Activated B cell treated with CpG ODN at 0.5 μM for 24 hours (primary cell): ENCODE results near the gene SLC39A13. TPM values are rescaled to one million over a fixed set of nuclear protein-coding genes. Genes with fewer than 3 reads are reported as not detected.

ENCODE experiments used
- ATAC-seq: fragments of 200-7000 bp; cut with Tn5 transposase; one replicate; pipeline ENCODE4 v1.10.0; 2021; ENCODE audit warnings: low read depth, mild to moderate bottlenecking, moderate library complexity
- CTCF ChIA-PET: fragments of 350-600 bp; sonication (Branson Sonifier 250); formaldehyde crosslinking; loops from one replicate; lab custom pipeline; 2021; ENCODE audit warnings: antibody characterized with exemption; lab: Charles Lee
- POLR2A ChIA-PET: fragments of 350-600 bp; sonication (Branson Sonifier 250); formaldehyde crosslinking; loops from one replicate; lab custom pipeline; 2021; ENCODE audit warnings: antibody characterized with exemption; lab: Charles Lee
- DNase-seq: peaks from one replicate; pipeline ENCODE4 v3.0.0; 2022
- H3K27ac Mint-ChIP-seq: one replicate; pipeline ENCODE4 v1.8.0; 2020; ENCODE audit warnings: mixed read lengths
- H3K27me3 Mint-ChIP-seq: one replicate; pipeline ENCODE4 v1.8.0; 2021; ENCODE audit warnings: mixed read lengths
- H3K36me3 Mint-ChIP-seq: one replicate; pipeline ENCODE4 v1.8.0; 2021; ENCODE audit warnings: low read depth, mixed read lengths
- H3K4me1 Mint-ChIP-seq: one replicate; pipeline ENCODE4 v1.8.0; 2021; ENCODE audit warnings: mixed read lengths
- H3K4me3 Mint-ChIP-seq: one replicate; pipeline ENCODE4 v1.8.0; 2020; ENCODE audit warnings: mild to moderate bottlenecking, mixed read lengths
- H3K9me3 Mint-ChIP-seq: one replicate; pipeline ENCODE4 v1.8.0; 2020; ENCODE audit warnings: mixed read lengths
- intact Hi-C: fragments of 100-400 bp; cut with micrococcal nuclease; formaldehyde crosslinking; loops from one replicate; pipeline ENCODE4 v1.15.1; 2024
- total RNA-seq: library from RNA; stranded (reverse); gene quantifications from 2 replicates; pipeline ENCODE4 v1.2.3, GENCODE V29; 2022
- TF ChIP-seq, protein P1 (sequence below): fragments of 200-600 bp; IDR thresholded peaks from one replicate; pipeline ENCODE4 v1.8.0; 2022; ENCODE audit warnings: antibody characterized with exemption, mild to moderate bottlenecking

The SLC39A13 gene
- total RNA-seq, 1 donor from 2014 or later, result 27.5 TPM

DNA sequence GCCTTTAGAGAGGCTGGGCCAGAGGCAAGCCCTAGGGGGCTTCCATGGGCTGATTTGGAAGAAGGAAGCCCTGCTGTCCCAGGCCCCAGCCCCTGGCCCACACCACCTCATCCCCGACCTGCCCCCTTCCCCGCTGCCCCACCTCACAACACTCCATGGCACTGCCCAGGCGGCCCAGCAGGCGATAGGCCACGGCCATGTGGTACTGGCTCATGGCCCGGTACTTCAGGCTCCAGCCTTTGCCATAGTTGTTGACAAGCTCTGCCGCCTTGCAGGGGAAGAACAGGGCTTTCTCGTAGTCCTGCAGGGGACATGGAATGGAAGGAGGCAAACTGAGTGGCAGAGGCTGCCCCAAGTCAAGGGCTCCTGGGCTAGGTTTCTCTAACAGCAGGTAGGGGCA lies 34.1 kb downstream of the SLC39A13 start:
- intact Hi-C loops, result no loop called here
- TF ChIP-seq, protein P1, sequence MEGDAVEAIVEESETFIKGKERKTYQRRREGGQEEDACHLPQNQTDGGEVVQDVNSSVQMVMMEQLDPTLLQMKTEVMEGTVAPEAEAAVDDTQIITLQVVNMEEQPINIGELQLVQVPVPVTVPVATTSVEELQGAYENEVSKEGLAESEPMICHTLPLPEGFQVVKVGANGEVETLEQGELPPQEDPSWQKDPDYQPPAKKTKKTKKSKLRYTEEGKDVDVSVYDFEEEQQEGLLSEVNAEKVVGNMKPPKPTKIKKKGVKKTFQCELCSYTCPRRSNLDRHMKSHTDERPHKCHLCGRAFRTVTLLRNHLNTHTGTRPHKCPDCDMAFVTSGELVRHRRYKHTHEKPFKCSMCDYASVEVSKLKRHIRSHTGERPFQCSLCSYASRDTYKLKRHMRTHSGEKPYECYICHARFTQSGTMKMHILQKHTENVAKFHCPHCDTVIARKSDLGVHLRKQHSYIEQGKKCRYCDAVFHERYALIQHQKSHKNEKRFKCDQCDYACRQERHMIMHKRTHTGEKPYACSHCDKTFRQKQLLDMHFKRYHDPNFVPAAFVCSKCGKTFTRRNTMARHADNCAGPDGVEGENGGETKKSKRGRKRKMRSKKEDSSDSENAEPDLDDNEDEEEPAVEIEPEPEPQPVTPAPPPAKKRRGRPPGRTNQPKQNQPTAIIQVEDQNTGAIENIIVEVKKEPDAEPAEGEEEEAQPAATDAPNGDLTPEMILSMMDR, result no peak
- DNase-seq (no peak), ATAC-seq (no peak)
- no peak overlapping the region for H3K4me3 Mint-ChIP-seq
- no peak overlapping the region for H3K27ac Mint-ChIP-seq
- ChIA-PET CTCF (no interaction called here), POLR2A (no interaction called here)
- no peaks in the 10 kb centered on the region for H3K4me1 Mint-ChIP-seq
- H3K27me3 Mint-ChIP-seq, result no peaks in the 10 kb centered on the region
- H3K36me3 Mint-ChIP-seq, result no peaks in the 10 kb centered on the region
- H3K9me3 Mint-ChIP-seq, result no peaks in the 10 kb centered on the region

DNA sequence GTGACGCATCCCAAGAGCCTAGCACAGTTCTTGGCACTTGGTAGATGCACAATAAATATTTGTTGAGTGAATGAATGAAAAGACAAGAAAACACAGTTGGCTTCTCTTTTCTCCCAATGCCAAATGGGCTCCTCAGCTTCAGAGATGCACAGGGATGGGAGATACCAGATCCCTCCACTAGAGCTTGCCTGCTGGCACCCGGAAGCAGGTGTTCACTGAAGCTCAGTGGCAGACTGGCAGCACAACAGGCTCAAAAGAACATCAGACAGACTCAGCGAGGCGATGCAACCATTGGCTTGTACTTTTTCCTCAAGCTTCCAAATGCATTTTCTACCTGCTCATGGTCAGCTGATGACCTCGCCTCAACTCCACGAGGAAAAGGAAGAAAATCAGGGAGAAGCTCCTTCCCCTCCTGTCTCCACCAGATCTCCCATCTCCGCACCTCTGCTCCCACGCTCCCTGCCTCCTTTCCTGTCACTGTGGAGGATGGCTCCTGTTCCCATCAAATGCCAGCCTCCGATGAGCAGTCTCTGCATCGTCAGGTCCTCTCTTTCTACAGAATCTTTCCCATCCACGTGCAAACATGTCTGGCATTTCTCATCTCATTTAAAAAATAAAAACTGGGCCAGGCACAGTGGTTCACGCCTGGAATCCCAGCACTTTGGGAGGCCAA lies 34.8 kb downstream of the SLC39A13 start:
- H3K4me3 Mint-ChIP-seq, result no peak overlapping the region
- H3K36me3 Mint-ChIP-seq, result no peaks in the 10 kb centered on the region
- POLR2A ChIA-PET, result no interaction called here
- H3K27me3 Mint-ChIP-seq, result no peaks in the 10 kb centered on the region
- DNase-seq (no peak), ATAC-seq (no peak)
- H3K27ac Mint-ChIP-seq, result no peak overlapping the region
- intact Hi-C loops, result no loop called here
- TF ChIP-seq, protein P1, result no peak
- H3K9me3 Mint-ChIP-seq, result no peaks in the 10 kb centered on the region
- CTCF ChIA-PET, result no interaction called here
- H3K4me1 Mint-ChIP-seq, result no peaks in the 10 kb centered on the region

DNA sequence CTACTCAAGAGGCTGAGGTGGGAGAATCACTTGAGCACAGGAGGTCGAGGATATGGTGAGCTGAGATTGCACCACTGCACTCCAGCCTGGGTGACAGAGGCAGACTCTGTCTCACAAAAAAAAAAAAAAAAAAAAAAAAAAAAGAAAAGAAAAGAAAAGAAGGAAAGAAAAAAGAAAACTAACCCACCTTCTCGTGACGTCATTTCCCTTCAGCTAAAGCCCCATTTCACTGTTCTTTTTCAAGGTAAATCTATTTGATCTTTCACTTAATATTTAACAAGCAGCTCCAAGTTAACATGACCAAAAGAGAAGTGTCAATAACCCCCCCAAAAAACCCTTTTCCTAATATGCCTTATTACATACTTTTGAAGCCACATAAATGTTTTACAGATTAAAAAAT lies 35.4 kb downstream of the SLC39A13 start:
- Mint-ChIP-seq H3K27me3 (no peaks in the 10 kb centered on the region), H3K36me3 (no peaks in the 10 kb centered on the region), H3K9me3 (no peaks in the 10 kb centered on the region), H3K4me1 (no peaks in the 10 kb centered on the region), H3K4me3 (no peak overlapping the region), H3K27ac (no peak overlapping the region)
- ATAC-seq (no peak), DNase-seq (no peak)
- ChIA-PET POLR2A (no interaction called here), CTCF (no interaction called here)
- TF ChIP-seq, protein P1, result no peak
- intact Hi-C loops, result no loop called here

DNA sequence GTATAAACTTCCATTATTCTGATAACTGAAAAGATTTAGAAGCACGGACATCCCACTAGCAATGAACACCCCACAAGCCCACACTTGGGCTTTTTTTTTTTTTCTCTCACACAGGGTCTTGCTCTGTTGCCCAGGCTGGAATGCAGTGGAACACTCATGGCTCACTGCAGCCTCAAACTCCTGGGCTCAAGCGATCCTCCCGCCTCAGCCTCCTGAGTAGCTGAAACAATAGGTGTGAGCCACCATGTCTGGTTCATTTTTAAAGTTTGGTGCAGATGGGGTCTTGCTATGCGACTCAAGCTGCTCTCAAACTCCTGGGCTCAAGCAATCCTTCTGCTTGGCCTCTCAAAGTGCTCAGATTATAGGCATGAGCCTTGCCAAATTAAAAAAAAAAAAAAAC lies 37.5 kb downstream of the SLC39A13 start:
- POLR2A ChIA-PET, result no interaction called here
- no peak for DNase-seq
- ATAC-seq, result no peak
- CTCF ChIA-PET, result interaction anchor here (0.6 kb wide), 1 partner anchor 727 kb away, joined by 4 read pairs; no protein-coding TSS in a partner anchor
- Mint-ChIP-seq H3K4me3 (no peak overlapping the region), H3K27ac (no peak overlapping the region), H3K4me1 (no peaks in the 10 kb centered on the region), H3K9me3 (no peaks in the 10 kb centered on the region), H3K36me3 (no peaks in the 10 kb centered on the region), H3K27me3 (no peaks in the 10 kb centered on the region)
- intact Hi-C loops, result no loop called here
- TF ChIP-seq, protein P1, result no peak

DNA sequence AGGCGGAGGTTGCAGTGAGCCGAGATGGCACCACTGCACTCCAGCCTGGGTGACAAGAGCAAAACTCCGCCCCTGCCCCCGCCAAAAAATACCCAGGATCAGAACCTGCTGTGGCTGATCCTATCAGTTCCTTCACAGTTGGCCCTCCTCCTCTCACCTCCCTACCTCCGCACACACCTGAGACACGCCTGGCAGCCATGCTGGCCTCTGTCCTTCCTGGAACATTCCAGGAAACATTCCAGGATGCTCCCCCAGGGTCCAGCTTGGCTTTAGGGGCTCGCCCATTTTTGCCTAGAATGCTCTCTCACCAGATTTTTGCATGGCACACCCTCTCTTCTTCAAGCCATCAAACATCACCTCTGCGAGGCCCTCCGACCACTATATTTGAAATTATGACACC lies 38.4 kb downstream of the SLC39A13 start:
- H3K27me3 Mint-ChIP-seq, result no peaks in the 10 kb centered on the region
- no peaks in the 10 kb centered on the region for H3K36me3 Mint-ChIP-seq
- H3K27ac Mint-ChIP-seq, result no peak overlapping the region
- CTCF ChIA-PET, result no interaction called here
- no peak for ATAC-seq
- POLR2A ChIA-PET, result no interaction called here
- H3K4me1 Mint-ChIP-seq, result no peaks in the 10 kb centered on the region
- intact Hi-C loops, result no loop called here
- TF ChIP-seq, protein P1, result no peak
- no peak overlapping the region for H3K4me3 Mint-ChIP-seq
- H3K9me3 Mint-ChIP-seq, result no peaks in the 10 kb centered on the region
- DNase-seq, result no peak
